ENCODE data around the gene SLC2A3.
"Not testable (repeated sequence)": the region's sequence is repeated elsewhere in the genome, so short reads cannot be mapped to it uniquely, and the experiment has no call there.

SLC2A3 gene

GRCh38 chr12:7907009-7907408, 29.0 kb downstream of the SLC2A3 start:
- H3K9me3 ChIP-seq (ENCODE audit: control insufficient read depth, insufficient read depth, low read length): no peaks in the 10 kb centered on the region
- H3K4me1 ChIP-seq (ENCODE audit: control insufficient read depth, insufficient read depth, low read length): peaks cover 29% of the 10 kb centered on the region
- H3K27me3 ChIP-seq (ENCODE audit: control insufficient read depth, insufficient read depth, low read length): no peaks in the 10 kb centered on the region
- H3K9ac ChIP-seq (ENCODE audit: low read depth, low read length): peak overlapping the region; percentile 78
- peak overlapping the region; percentile 97 for H3K27ac ChIP-seq (ENCODE audit: low read depth, low read length)
- no peak overlapping the region for H3K4me3 ChIP-seq (ENCODE audit: low read depth, low read length)
- no peaks in the 10 kb centered on the region for H3K36me3 ChIP-seq (ENCODE audit: control insufficient read depth, insufficient read depth, low read length)

- not testable (repeated sequence) for H3K36me3 ChIP-seq (ENCODE audit: control insufficient read depth, insufficient read depth, low read length); H3K9me3 ChIP-seq (ENCODE audit: control insufficient read depth, insufficient read depth, low read length); H3K27me3 ChIP-seq (ENCODE audit: control insufficient read depth, insufficient read depth, low read length)
- H3K27ac ChIP-seq (ENCODE audit: low read depth, low read length): peak overlapping the region; percentile 97
- H3K9ac ChIP-seq (ENCODE audit: low read depth, low read length): peak overlapping the region; percentile 78
- H3K4me3 ChIP-seq (ENCODE audit: low read depth, low read length): peak overlapping the region; percentile 42
- peaks cover 29% of the 10 kb centered on the region for H3K4me1 ChIP-seq (ENCODE audit: control insufficient read depth, insufficient read depth, low read length)
Observed at GRCh38 chr12:7906303-7906702, 29.7 kb downstream of the SLC2A3 start.

- Histone ChIP-seq H3K9ac (ENCODE audit: low read depth, low read length) (peak overlapping the region; percentile 78), H3K4me1 (ENCODE audit: control insufficient read depth, insufficient read depth, low read length) (peaks cover 29% of the 10 kb centered on the region), H3K4me3 (ENCODE audit: low read depth, low read length) (peak overlapping the region; percentile 42), H3K27ac (ENCODE audit: low read depth, low read length) (peak overlapping the region; percentile 98)
- H3K27me3 ChIP-seq (ENCODE audit: control insufficient read depth, insufficient read depth, low read length); H3K36me3 ChIP-seq (ENCODE audit: control insufficient read depth, insufficient read depth, low read length); H3K9me3 ChIP-seq (ENCODE audit: control insufficient read depth, insufficient read depth, low read length): not testable (repeated sequence)
Observed at GRCh38 chr12:7905600-7906125, 30.3 kb downstream of the SLC2A3 start.

- Histone ChIP-seq H3K4me3 (ENCODE audit: low read depth, low read length) (peak overlapping the region; percentile 39; the same call in 1 of the 2 replicates), H3K27ac (ENCODE audit: low read depth, low read length) (peak overlapping the region; percentile 98), H3K4me1 (ENCODE audit: control insufficient read depth, insufficient read depth, low read length) (peaks cover 29% of the 10 kb centered on the region), H3K9me3 (ENCODE audit: control insufficient read depth, insufficient read depth, low read length) (no peaks in the 10 kb centered on the region), H3K27me3 (ENCODE audit: control insufficient read depth, insufficient read depth, low read length) (no peaks in the 10 kb centered on the region), H3K36me3 (ENCODE audit: control insufficient read depth, insufficient read depth, low read length) (no peaks in the 10 kb centered on the region), H3K9ac (ENCODE audit: low read depth, low read length) (peak overlapping the region; percentile 76)
Observed at GRCh38 chr12:7905071-7905470, 30.9 kb downstream of the SLC2A3 start.

- H3K27me3 ChIP-seq (ENCODE audit: control insufficient read depth, insufficient read depth, low read length); H3K9ac ChIP-seq (ENCODE audit: low read depth, low read length); H3K4me3 ChIP-seq (ENCODE audit: low read depth, low read length); H3K36me3 ChIP-seq (ENCODE audit: control insufficient read depth, insufficient read depth, low read length); H3K27ac ChIP-seq (ENCODE audit: low read depth, low read length); H3K9me3 ChIP-seq (ENCODE audit: control insufficient read depth, insufficient read depth, low read length): not testable (repeated sequence)
- peaks cover 22% of the 10 kb centered on the region for H3K4me1 ChIP-seq (ENCODE audit: control insufficient read depth, insufficient read depth, low read length)
Observed at GRCh38 chr12:7902416-7902815, 33.6 kb downstream of the SLC2A3 start.

- Histone ChIP-seq H3K4me3 (ENCODE audit: low read depth, low read length) (no peak overlapping the region), H3K36me3 (ENCODE audit: control insufficient read depth, insufficient read depth, low read length) (no peaks in the 10 kb centered on the region), H3K9me3 (ENCODE audit: control insufficient read depth, insufficient read depth, low read length) (no peaks in the 10 kb centered on the region), H3K27me3 (ENCODE audit: control insufficient read depth, insufficient read depth, low read length) (no peaks in the 10 kb centered on the region), H3K27ac (ENCODE audit: low read depth, low read length) (no peak overlapping the region), H3K4me1 (ENCODE audit: control insufficient read depth, insufficient read depth, low read length) (no peaks in the 10 kb centered on the region), H3K9ac (ENCODE audit: low read depth, low read length) (no peak overlapping the region)
Observed at GRCh38 chr12:7899755-7900154, 36.2 kb downstream of the SLC2A3 start.

GRCh38 chr12:7896726-7897125, 39.3 kb downstream of the SLC2A3 start:
- H3K36me3 ChIP-seq (ENCODE audit: control insufficient read depth, insufficient read depth, low read length); H3K9ac ChIP-seq (ENCODE audit: low read depth, low read length); H3K9me3 ChIP-seq (ENCODE audit: control insufficient read depth, insufficient read depth, low read length); H3K4me3 ChIP-seq (ENCODE audit: low read depth, low read length); H3K4me1 ChIP-seq (ENCODE audit: control insufficient read depth, insufficient read depth, low read length); H3K27me3 ChIP-seq (ENCODE audit: control insufficient read depth, insufficient read depth, low read length); H3K27ac ChIP-seq (ENCODE audit: low read depth, low read length): not testable (repeated sequence)

DNA sequence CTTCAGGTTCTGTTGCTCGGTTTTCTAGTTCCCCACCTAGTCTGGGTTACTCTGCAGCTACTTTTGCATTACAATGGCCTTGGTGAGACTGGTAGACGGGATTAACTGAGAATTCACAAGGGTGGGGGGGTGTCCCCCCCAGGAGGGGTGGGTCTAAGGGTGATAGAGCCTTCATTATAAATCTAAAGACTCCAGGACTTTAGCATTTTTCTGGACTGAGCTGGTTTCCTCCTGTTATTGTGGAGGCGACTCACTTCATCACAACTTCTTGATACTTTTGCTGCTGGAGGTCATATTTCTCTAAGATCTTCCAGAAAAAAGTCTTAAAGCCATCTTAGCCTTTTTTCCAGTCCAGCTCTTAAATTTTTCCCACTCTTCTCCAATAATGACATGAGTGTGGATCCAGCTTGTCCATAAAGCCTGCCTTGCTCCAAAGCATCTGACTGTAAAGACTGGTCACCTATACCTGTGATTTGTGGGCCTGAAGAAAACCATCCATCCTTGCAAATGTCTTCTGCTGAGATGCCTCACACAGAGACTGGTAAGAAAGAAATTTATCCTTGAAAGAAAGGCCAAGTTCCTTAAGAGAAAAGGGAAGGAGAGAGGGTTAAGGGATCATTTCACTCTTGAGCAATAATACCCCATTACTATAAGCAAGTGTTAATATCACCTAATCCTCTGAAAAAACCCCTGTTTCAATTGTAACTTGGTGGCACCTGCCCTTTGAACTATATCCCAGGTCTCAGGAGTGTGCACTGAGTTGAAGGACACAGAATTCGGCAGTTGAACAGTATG, 43.6 kb downstream of the SLC2A3 start:
- Histone ChIP-seq H3K9me3 (ENCODE audit: control insufficient read depth, insufficient read depth, low read length) (no peaks in the 10 kb centered on the region), H3K36me3 (ENCODE audit: control insufficient read depth, insufficient read depth, low read length) (no peaks in the 10 kb centered on the region), H3K4me1 (ENCODE audit: control insufficient read depth, insufficient read depth, low read length) (peaks cover 22% of the 10 kb centered on the region), H3K4me3 (ENCODE audit: low read depth, low read length) (no peak overlapping the region), H3K27ac (ENCODE audit: low read depth, low read length) (peak overlapping the region; percentile 73), H3K9ac (ENCODE audit: low read depth, low read length) (no peak overlapping the region), H3K27me3 (ENCODE audit: control insufficient read depth, insufficient read depth, low read length) (no peaks in the 10 kb centered on the region)

- Histone ChIP-seq H3K4me3 (ENCODE audit: low read depth, low read length) (no peak overlapping the region), H3K27me3 (ENCODE audit: control insufficient read depth, insufficient read depth, low read length) (no peaks in the 10 kb centered on the region), H3K4me1 (ENCODE audit: control insufficient read depth, insufficient read depth, low read length) (0 out of 2 replicates have a peak, but pooled peaks cover 6% of the 10 kb centered on the region), H3K27ac (ENCODE audit: low read depth, low read length) (no peak overlapping the region), H3K36me3 (ENCODE audit: control insufficient read depth, insufficient read depth, low read length) (no peaks in the 10 kb centered on the region), H3K9ac (ENCODE audit: low read depth, low read length) (no peak overlapping the region), H3K9me3 (ENCODE audit: control insufficient read depth, insufficient read depth, low read length) (no peaks in the 10 kb centered on the region)
Observed at GRCh38 chr12:7884689-7885088, 51.3 kb downstream of the SLC2A3 start.

DNA sequence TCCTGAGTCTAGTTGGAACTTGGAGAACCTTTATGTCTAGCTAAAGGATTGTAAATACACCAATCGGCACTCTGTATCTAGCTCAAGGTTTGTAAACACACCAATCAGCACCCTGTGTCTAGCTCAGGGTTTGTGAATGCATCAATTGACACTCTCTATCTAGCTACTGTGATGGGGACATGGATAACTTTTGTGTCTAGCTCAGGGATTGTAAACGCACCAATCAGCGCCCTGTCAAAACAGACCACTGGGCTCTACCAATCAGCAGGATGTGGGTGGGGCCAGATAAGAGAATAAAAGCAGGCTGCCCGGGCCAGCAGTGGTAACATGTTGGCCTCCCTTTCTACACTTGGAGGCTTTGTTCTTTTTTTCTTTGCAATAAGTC, 54.3 kb downstream of the SLC2A3 start:
- H3K4me1 ChIP-seq (ENCODE audit: control insufficient read depth, insufficient read depth, low read length); H3K27ac ChIP-seq (ENCODE audit: low read depth, low read length); H3K9ac ChIP-seq (ENCODE audit: low read depth, low read length); H3K9me3 ChIP-seq (ENCODE audit: control insufficient read depth, insufficient read depth, low read length); H3K27me3 ChIP-seq (ENCODE audit: control insufficient read depth, insufficient read depth, low read length); H3K4me3 ChIP-seq (ENCODE audit: low read depth, low read length); H3K36me3 ChIP-seq (ENCODE audit: control insufficient read depth, insufficient read depth, low read length): not testable (repeated sequence)

- not testable (repeated sequence) for H3K9ac ChIP-seq (ENCODE audit: low read depth, low read length); H3K36me3 ChIP-seq (ENCODE audit: control insufficient read depth, insufficient read depth, low read length); H3K4me1 ChIP-seq (ENCODE audit: control insufficient read depth, insufficient read depth, low read length); H3K27ac ChIP-seq (ENCODE audit: low read depth, low read length); H3K27me3 ChIP-seq (ENCODE audit: control insufficient read depth, insufficient read depth, low read length); H3K4me3 ChIP-seq (ENCODE audit: low read depth, low read length); H3K9me3 ChIP-seq (ENCODE audit: control insufficient read depth, insufficient read depth, low read length)
Observed at GRCh38 chr12:7880952-7881735, 54.8 kb downstream of the SLC2A3 start.

Measured in HUES48 (cell line).